ENCODE measurements around the gene CDH4. TPM values are rescaled to one million over a fixed set of nuclear protein-coding genes. Genes with fewer than 3 reads are reported as not detected.

The CDH4 gene
- total RNA-seq, 1 experiment from 2014 or later: not detected

DNA sequence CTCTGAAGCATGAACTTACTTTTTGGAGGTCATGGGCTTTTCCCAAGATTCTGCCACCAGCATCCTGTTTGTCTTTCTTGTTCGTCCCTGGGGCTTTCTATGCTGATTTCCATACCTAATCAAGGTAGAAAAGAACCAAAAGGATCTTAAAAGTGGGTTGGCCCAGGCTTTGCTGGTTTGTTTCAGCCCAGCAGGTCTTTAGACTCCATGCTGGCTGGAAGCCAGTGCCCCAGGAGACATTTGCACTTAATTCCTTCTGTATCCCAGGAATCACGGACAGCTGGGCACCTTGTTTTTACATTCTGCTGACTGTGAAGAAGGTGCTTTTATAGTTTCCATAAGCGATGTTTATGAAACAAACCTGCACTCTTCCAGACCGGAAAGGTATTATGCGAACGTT, 195.9 kb downstream of the CDH4 start:
- CTCF ChIA-PET: no interaction called here
- H3K4me1 ChIP-seq: peaks cover 10% of the 10 kb centered on the region
- no TSS peak for BruUV-seq (replicated peaks)
- no peak overlapping the region for H3K27ac Mint-ChIP-seq (ENCODE audit: unreplicated experiment)
- POLR2A ChIA-PET: no interaction called here
- H3K36me3 Mint-ChIP-seq (ENCODE audit: insufficient read depth, unreplicated experiment): no peaks in the 10 kb centered on the region
- H3K9me3 Mint-ChIP-seq (ENCODE audit: unreplicated experiment): peaks cover 9% of the 10 kb centered on the region
- H3K27me3 Mint-ChIP-seq (ENCODE audit: insufficient read depth, unreplicated experiment): no peaks in the 10 kb centered on the region
- no peaks in the 10 kb centered on the region for H3K4me1 Mint-ChIP-seq (ENCODE audit: low read depth, unreplicated experiment)
- no peak overlapping the region for H3K4me3 Mint-ChIP-seq (ENCODE audit: unreplicated experiment)
- no peaks in the 10 kb centered on the region for H3K27me3 ChIP-seq (replicated peaks; ENCODE audit: control insufficient read depth, insufficient read depth, low read length)
- DNase-seq: no peak
- TF ChIP-seq, protein P1, sequence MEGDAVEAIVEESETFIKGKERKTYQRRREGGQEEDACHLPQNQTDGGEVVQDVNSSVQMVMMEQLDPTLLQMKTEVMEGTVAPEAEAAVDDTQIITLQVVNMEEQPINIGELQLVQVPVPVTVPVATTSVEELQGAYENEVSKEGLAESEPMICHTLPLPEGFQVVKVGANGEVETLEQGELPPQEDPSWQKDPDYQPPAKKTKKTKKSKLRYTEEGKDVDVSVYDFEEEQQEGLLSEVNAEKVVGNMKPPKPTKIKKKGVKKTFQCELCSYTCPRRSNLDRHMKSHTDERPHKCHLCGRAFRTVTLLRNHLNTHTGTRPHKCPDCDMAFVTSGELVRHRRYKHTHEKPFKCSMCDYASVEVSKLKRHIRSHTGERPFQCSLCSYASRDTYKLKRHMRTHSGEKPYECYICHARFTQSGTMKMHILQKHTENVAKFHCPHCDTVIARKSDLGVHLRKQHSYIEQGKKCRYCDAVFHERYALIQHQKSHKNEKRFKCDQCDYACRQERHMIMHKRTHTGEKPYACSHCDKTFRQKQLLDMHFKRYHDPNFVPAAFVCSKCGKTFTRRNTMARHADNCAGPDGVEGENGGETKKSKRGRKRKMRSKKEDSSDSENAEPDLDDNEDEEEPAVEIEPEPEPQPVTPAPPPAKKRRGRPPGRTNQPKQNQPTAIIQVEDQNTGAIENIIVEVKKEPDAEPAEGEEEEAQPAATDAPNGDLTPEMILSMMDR (IDR thresholded peaks at IDR 0.05; ENCODE audit: insufficient read depth in 1 of 2, low read depth in 1 of 2, low read length in 1 of 2, severe bottlenecking in 1 of 2, unreplicated experiment in 1 of 2): no peak
- H3K36me3 ChIP-seq (ENCODE audit: control insufficient read depth, insufficient read depth, low read length): no peaks in the 10 kb centered on the region
- peaks cover 4% of the 10 kb centered on the region for H3K9me3 ChIP-seq
- intact Hi-C loops (cut with micrococcal nuclease; ENCODE audit: unreplicated experiment): no loop called here
- H3K4me3 ChIP-seq (ENCODE audit: low read depth, low read length): no peak overlapping the region

DNA sequence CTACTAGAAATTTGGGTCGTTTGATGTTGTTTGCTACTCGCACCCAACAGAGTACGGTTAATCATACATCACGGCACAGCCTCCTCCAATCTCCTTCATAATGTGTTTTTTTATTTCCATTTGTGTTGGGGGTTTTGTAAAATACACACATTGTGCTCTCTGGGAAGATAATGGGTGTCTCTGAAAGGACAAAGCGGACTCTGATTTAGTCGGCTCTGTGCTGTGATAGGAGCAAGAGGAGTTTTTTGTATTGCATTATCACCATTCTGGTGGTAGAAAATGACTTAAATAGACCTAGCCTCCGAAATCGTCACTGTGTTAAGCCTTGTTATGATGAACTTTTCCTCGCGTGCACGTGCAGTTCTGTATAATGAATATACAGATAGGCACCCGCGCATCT, 196.3 kb downstream of the CDH4 start:
- Mint-ChIP-seq H3K27me3 (ENCODE audit: insufficient read depth, unreplicated experiment) (no peaks in the 10 kb centered on the region), H3K4me1 (ENCODE audit: low read depth, unreplicated experiment) (no peaks in the 10 kb centered on the region), H3K36me3 (ENCODE audit: insufficient read depth, unreplicated experiment) (no peaks in the 10 kb centered on the region), H3K27ac (ENCODE audit: unreplicated experiment) (no peak overlapping the region), H3K4me3 (ENCODE audit: unreplicated experiment) (no peak overlapping the region), H3K9me3 (ENCODE audit: unreplicated experiment) (peaks cover 9% of the 10 kb centered on the region)
- ChIA-PET POLR2A (no interaction called here), CTCF (no interaction called here)
- no TSS peak for BruUV-seq (replicated peaks)
- no peaks in the 10 kb centered on the region for H3K27me3 ChIP-seq (replicated peaks; ENCODE audit: control insufficient read depth, insufficient read depth, low read length)
- peaks cover 5% of the 10 kb centered on the region; the same call in 1 of the 2 replicates for H3K4me1 ChIP-seq
- no peaks in the 10 kb centered on the region for H3K36me3 ChIP-seq (ENCODE audit: control insufficient read depth, insufficient read depth, low read length)
- TF ChIP-seq, protein P1 (IDR thresholded peaks at IDR 0.05; ENCODE audit: insufficient read depth in 1 of 2, low read depth in 1 of 2, low read length in 1 of 2, severe bottlenecking in 1 of 2, unreplicated experiment in 1 of 2): no peak
- H3K9me3 ChIP-seq: peaks cover 4% of the 10 kb centered on the region
- intact Hi-C loops (cut with micrococcal nuclease; ENCODE audit: unreplicated experiment): no loop called here
- no peak for DNase-seq
- H3K4me3 ChIP-seq (ENCODE audit: low read depth, low read length): no peak overlapping the region

DNA sequence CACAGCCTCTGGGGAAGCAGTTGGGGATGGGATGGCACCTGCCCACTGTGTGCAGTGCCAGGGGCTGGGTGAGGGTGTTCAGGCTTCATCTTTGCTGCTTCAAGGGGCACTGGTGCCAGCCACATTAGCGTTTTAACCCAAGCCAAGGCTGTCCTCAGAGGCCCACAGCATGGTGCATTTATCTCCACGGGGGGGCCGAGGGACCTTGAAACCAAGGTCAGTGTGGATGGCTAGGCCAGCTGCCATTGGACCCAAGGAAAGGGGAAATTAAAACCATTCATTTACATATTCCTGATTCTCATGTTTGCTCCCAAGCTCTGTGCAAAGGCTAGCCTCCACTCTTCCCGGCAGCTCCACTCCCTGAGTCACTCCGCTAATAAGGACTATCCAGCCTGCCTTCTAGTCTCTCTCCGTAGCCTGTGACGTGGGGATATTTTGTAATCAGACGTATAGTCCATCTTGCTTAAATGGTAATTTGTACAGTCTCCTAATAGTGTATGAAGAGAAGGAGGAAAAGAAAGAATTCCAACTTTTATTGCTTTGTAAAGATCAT, 197.1 kb downstream of the CDH4 start:
- Mint-ChIP-seq H3K9me3 (ENCODE audit: unreplicated experiment) (peaks cover 9% of the 10 kb centered on the region), H3K4me1 (ENCODE audit: low read depth, unreplicated experiment) (no peaks in the 10 kb centered on the region), H3K27me3 (ENCODE audit: insufficient read depth, unreplicated experiment) (no peaks in the 10 kb centered on the region), H3K27ac (ENCODE audit: unreplicated experiment) (no peak overlapping the region), H3K4me3 (ENCODE audit: unreplicated experiment) (no peak overlapping the region), H3K36me3 (ENCODE audit: insufficient read depth, unreplicated experiment) (no peaks in the 10 kb centered on the region)
- intact Hi-C loops (cut with micrococcal nuclease; ENCODE audit: unreplicated experiment): no loop called here
- no peaks in the 10 kb centered on the region for H3K36me3 ChIP-seq (ENCODE audit: control insufficient read depth, insufficient read depth, low read length)
- ChIA-PET POLR2A (no interaction called here), CTCF (no interaction called here)
- DNase-seq: no peak
- TF ChIP-seq, protein P1 (IDR thresholded peaks at IDR 0.05; ENCODE audit: insufficient read depth in 1 of 2, low read depth in 1 of 2, low read length in 1 of 2, severe bottlenecking in 1 of 2, unreplicated experiment in 1 of 2): no peak
- H3K27me3 ChIP-seq (replicated peaks; ENCODE audit: control insufficient read depth, insufficient read depth, low read length): no peaks in the 10 kb centered on the region
- H3K9me3 ChIP-seq: peaks cover 4% of the 10 kb centered on the region
- no peak overlapping the region for H3K4me3 ChIP-seq (ENCODE audit: low read depth, low read length)
- no TSS peak for BruUV-seq (replicated peaks)
- no peaks in the 10 kb centered on the region for H3K4me1 ChIP-seq
